Left renal pelvis (tissue), 4 donors: ENCODE results near the gene PRKCZ. TPM values are rescaled to one million over a fixed set of nuclear protein-coding genes. Genes with fewer than 3 reads are reported as not detected.

Source experiments
- DNase-seq, 4 donors: peaks; one replicate each; pipeline ENCODE4 v3.0.0-alpha.2; 2013; ENCODE audit warnings: low read depth in 4 of 4, low spot score in 3 of 4
- polyA plus RNA-seq, 4 donors: library from polyadenylated mRNA; unstranded; fragments of 120-200 nt; gene quantifications; one replicate each; pipeline ENCODE4 v1.2.1, GENCODE V29; 2013; ENCODE audit not compliant: insufficient read length in 4 of 4

The PRKCZ gene
- polyA plus RNA-seq, 4 donors = 7.2 to 35.9 (median 32.7) TPM

DNA sequence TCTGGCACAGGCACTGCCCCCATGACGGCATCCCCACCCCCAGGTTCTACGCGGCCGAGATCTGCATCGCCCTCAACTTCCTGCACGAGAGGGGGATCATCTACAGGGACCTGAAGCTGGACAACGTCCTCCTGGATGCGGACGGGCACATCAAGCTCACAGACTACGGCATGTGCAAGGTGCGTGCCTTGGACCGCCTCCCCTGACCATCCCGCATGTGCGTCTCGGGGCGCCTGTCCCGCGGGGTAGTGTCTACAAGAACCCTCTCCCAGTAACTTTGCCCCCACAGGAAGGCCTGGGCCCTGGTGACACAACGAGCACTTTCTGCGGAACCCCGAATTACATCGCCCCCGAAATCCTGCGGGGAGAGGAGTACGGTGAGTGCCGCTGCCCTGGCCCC is 121.8 kb downstream of the PRKCZ start:
- no peak for DNase-seq

DNA sequence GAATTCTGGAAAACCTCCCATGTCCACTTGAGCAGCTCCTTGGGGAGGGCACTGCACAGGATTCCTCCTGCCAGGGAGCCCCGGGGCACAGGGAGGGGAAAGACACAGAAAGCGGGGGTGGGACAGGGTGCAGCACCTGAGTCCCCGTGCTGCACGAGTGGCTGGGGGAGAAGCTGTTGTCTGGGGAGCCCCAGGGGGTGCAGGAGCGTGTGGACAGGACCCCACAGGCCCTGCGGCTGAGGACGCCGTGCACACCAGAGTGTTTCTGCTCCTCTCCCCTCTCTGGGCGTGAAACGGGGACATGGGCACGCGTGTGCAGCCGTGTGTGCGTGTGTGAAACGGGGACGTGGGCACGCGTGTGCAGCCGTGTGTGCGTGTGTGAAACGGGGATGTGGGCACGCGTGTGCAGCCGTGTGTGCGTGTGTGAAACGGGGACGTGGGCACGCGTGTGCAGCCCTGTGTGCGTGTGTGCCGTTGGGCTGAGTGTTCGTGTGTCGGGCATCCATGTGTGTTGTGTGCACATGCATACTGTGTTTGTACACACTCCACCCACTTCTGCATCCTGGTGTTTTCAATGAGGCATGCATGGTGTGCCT is 122.4 kb downstream of the PRKCZ start:
- DNase-seq = no peak

DNA sequence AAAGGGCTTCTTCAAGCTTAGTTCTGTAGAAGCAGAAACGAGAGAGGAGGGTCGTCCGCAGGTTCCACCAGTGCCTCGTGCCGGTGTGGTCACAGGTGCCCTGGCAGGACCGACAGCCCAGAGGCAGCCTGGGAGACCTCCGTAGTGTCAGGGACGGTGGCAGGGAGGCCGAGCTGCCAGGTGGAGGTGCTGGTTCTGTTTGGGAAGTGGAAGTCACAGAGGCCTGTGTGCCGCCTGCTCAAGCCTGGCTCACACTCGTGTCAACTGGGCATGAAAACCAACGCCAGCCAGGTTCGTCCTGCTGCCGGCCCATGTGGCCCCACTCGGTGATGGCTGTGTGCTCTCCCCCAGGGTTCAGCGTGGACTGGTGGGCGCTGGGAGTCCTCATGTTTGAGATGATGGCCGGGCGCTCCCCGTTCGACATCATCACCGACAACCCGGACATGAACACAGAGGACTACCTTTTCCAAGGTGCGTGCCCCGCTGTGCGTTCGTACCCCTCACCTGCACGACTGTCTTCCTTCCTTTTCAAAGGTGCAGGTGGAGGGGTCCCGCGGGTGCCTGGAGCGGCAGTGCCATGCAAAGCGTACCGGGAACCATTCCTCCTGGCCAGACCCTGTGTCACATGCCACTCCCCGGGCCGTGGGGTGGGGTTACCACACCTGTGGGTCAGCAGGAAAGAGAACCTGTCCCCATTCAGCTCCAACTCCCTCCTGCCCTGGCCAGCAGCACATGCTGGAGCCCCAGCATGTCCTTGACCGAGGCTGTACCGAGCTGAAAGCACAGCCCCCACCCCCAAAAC is 123.5 kb downstream of the PRKCZ start:
- DNase-seq = no peak

DNA sequence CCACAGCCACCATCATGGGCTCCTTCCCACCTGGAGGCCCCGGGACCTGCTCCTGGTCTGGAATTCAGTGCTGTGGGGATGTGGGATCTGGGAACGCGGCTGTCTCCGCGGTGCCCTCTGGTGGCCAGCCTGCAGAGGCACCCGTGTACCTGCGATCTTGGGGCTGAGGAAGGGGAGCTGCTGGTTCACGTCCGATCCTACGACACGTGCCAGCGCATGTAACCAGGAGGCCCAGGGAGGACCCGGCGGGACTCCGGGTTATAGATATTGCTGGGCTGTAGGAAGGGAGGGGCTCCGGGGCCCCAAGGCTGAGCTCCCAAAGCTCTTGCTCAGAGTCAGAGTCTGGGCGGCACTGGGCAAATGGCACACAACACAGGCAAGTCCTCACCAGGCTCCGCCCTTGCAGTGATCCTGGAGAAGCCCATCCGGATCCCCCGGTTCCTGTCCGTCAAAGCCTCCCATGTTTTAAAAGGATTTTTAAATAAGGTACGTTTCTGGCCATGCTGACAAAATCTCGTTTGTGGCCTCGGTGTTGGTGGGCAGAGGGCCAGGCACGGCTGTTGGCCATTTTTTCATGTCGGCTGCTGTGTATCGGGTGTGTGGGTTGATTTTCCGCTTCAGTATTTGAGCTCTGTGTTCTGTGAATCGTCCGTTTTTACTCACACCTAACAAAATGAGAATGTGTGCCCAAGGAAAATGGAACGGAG is 124.3 kb downstream of the PRKCZ start:
- no peak for DNase-seq

DNA sequence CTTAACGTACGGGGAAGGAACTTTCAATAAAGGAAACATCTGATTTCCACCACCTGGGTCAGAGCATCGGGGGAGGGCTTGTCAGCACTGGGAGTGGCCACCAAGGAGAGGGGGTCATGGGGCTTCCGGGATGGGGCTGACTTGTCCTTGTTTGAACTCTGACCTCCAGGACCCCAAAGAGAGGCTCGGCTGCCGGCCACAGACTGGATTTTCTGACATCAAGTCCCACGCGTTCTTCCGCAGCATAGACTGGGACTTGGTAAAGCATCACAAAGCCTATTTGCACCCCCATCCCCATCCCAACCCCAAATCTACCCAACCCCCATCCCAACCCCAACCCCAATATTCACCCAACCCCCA is 124.8 kb downstream of the PRKCZ start:
- no peak for DNase-seq

DNA sequence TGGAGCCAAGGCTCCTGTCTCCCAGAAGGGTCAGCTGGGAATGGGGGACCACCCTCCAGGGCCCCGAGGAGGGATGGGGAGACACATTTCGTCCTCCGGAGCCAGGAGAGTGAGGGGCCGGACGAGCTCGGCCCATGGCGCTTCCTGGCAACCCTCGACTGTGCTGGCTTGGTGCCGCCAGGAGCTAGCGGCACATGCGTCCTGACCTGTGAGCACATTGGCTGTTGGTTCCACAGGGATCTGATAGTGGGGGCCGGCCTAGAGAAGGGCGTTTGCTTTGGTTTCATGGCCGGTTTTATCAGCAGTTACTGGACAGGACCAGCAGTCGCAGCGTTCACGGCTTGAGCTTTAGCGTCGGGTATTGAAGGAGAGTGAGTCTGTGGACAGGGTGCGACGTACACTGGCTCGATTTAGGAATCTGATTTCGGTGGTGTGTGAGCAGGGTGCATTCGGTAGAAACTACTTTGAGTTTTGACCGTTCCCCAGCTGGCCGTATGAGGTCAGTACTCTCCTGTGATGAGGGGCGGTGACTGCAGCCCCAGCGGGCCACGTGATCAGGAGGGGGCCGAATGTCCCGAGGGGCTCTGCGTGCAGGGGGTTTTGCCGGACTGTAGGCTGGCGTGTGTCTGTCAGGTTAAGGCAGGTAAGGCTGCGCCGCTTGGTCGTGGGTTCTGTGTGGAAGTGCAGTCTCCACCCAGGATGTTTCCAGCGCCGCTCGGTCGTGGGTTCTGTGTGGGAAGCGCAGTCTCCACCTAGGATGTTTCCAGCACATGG is 125.7 kb downstream of the PRKCZ start:
- DNase-seq = no peak

DNA sequence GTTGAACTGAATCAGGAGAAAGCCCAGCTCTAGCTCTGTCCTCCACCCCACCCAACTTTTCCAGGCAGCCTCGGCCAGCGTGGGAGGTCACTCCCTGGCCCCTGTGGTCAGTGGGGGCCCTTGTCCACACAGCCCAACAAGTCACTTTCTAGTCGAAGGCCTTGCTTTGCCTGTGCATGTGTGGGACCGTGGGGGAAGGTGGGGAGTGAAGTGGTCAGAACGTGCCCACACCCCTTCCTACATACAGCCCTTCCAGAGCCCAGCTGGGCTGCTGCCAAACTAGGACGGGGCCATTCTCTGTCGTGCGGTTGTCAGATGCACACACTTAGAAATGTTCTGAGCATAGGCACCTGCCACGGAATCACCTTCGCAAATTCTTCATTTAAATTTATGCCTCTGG is 126.4 kb downstream of the PRKCZ start:
- DNase-seq = no peak

DNA sequence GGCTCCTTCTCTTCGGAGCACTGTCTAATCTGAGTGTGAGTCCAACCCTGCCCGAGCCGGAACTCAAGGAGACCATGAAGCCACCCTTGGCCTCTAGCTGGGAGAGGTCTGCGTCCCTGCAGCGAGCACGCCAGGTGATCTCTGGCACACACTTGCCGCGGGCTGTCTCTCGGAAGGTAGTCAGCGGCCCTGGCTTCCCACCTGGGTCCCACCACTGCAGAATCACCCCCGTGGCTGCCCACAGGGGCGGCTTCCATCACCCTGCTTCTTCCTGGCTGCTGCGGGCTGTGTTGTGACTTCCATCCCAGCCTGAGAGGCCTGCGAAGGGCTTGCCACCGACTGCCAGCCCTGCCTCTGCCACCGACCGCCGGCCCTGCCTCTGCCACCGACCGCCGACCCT is 127.3 kb downstream of the PRKCZ start:
- DNase-seq = no peak

DNA sequence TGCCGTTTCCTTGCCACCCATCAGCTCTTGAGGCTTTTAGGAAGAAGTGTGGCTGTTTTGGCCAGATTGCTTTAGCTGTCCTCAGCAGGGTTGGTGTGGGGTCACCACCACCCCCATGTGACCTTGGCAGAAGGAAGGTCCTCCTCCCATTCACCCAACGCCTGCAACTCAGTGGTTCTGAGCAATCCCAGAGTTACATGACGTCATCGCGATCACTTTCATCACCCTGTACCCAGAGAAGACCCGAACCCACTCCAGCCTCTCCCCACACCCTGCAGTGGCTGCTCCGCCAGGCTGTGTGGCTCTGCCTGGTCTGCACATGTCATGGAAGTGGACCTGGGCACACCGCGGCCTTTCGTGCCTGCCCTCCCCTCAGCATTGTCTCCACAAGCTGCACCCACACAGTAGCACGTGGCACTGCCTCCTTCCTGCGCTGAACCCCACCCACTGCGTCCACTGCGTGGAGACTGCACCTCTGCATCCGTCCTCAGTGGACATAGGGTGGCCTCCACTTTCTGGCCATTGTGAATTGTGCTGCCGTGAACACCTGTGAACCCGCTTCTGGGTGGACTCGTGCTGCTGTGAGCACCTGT is 127.8 kb downstream of the PRKCZ start:
- DNase-seq = no peak

DNA sequence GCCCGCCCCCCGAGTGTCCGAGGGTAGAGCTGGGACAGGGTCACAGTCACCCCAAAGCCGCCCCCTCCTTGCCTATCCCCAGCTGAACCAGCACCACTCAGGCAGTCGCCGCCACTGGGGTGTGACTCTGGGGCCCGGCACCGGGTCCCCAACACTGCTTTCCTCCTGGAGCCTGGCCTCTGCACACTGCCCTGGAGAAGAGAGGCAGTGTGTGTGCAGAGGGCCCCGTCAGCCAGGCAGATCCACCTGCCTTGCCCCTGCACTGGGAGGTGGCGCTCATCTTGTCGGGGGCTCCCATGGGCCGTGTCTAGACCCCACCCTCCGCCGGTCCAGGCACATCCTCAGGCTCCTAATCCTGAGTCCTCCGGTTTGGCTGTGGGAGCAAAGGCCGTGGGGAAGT is 128.7 kb downstream of the PRKCZ start:
- no peak for DNase-seq

DNA sequence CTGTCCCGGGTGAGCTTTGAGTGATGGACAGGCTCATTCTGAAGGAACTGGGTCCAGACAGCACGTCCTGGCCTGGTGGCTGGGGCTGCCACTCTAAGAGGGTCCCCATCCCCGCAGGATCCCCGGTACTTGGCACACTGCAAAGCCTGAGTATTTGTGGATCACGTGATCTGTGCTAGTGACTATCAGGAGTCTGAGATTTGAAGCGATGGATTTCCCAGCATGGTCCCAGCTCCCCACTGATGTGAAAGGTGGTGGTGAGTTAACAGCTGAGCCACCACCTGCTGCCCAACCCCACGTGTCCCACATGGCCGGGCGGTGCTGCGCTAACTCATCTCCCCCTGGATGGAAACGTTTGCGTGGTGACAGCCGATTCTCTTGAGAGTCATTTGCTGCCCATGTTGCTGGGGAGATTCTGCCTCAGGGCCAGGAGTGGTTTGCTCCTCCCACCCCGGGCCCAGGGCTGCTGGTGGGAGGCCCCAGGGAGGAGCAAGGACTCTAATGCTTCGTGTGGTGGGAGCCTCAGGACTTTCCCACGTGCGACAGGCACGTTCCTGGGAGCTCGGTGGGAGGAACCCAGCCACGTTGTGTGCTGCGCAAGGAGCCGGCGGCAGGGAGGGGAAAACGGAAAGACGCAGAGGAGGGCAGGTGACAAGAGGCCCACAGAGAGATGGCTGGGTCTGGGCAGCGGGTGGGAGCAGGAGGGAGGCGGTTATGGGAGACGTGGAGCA is 129.2 kb downstream of the PRKCZ start:
- DNase-seq = no peak

DNA sequence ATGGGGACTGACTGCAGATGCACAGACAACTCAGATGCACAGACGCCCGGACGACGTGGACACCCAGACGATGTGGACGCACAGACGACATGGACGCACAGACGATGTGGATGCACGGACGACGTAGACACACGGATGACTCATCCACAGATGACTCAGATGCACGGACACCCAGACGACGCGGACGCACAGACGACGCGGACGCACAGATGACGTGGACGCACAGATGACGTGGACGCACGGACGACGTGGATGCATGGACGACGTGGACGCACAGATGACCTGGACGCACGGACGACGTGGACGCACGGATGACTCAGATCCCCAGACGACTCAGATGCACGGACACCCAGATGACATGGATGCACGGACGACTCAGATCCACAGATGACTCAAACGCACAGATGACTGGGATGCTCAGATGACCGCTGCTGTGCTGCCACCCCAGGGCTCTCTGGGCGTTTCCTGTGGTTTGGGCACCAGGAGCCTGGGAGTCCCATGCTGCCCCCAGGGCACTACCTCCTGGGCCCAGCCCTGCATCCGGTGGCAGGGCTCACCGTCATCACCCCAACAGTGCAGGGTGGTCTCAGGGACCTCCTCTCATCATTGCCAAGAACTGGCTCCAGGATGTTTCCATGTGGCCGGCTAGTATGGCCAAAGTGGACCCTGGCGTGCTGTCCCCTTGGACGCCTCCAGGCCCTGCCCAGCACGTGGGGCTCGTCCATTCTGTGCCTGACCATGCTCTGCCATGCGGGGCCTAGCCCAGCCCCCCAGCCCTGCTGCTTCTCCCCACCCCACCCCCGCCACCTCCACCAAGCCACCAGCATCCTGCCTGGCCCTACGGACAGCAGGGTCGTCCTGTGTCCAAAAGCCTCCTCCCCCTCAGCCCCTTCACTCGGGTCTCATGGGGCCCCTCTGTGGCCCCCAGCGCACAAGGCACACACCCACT is 130.4 kb downstream of the PRKCZ start:
- no peak for DNase-seq

DNA sequence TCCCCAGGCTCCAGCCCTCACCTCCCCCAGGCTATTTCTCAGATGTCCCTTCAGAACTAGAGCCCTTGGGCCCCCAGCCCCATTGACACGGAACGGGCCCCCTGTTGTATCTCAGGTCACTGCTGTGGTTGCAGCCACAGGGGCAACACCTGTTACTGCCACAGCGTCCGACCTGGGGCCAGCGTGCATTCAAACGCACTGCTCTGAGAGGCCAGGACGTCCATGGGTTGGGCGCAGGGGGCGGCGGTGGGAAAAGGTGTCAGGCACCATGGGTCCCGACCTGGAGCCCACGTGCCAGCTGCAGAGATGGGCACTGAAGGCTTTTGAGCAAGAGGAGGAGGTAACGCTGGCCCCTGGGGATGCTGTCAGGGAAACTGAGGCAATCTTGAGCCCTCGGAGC is 131.1 kb downstream of the PRKCZ start:
- DNase-seq = no peak

DNA sequence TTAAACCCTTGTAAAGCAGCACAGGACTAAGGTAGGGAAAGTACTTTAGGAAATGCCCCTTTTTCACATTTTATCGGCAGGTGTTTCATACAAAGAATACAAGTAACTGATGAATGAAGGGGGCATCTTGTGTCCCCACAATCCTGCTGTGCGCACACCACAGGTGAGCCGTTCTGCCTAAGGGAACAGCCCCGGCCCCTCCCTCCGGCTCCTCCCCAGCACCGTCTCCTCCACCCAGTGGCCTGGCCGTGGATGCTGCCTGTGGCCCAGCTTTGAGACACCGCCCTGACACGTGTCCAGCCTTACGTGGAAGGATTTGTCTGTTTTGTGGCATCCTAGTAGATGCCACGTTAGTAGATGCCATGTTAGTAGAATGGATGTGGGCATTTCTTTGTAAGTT is 131.5 kb downstream of the PRKCZ start:
- DNase-seq = no peak

DNA sequence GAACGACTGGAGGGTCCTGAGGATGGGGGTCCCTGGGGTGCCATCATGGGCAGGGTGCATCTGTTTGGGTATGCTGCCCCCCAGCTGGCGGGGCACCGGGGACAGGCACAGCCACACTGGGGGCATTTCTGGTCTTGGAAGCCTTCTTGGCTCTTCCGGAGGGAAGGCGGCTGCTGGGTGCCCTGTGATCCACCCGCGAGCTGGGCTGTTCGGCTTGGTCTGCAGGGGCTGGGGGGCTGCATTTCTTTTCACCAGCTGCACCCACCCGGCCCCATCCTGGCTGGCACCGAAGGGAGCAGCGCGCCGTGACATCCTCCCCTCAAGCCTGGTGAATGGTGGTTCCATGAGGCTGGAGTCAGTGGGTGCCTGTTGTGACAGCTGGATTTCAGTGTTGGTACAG is 132.2 kb downstream of the PRKCZ start:
- no peak for DNase-seq

DNA sequence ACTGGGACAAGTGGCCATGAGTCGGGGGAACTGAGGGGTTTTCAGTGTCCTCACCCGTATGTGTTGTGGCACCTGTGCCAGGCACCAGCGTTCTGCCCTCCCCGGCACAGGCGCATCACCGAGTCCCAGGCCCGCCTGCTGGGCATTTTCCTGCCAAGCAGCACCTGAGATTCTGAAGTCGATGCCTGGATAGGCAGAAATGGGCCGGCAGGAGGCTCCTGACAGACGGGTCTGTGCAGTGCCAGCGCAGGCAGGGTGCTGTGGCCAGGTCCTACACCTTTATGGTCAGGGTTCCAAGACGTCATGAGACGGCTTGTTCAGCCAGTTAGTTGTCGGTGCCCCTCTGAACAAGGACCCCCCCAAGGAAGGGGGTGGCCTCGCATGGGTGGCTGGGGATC is 133.7 kb downstream of the PRKCZ start:
- DNase-seq = no peak

DNA sequence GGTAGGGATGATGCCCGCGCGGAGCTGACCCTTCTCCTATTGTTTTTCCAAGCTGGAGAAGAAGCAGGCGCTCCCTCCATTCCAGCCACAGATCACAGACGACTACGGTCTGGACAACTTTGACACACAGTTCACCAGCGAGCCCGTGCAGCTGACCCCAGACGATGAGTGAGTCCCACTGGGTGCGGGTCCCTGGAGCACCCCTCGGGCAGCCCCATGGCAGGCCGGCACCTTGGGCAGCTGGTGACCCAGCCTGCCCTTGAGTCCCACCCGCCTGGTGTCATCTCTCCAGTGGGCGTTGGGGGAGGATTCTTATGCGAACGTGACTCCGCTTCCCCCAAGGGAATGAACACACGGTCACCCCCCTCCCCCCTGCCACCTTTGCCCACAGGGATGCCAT is 134.3 kb downstream of the PRKCZ start:
- DNase-seq = no peak

DNA sequence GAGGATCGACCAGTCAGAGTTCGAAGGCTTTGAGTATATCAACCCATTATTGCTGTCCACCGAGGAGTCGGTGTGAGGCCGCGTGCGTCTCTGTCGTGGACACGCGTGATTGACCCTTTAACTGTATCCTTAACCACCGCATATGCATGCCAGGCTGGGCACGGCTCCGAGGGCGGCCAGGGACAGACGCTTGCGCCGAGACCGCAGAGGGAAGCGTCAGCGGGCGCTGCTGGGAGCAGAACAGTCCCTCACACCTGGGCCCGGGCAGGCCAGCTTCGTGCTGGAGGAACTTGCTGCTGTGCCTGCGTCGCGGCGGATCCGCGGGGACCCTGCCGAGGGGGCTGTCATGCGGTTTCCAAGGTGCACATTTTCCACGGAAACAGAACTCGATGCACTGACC is 134.7 kb downstream of the PRKCZ start:
- no peak for DNase-seq
